HG02759 (cell line): ENCODE data around the gene SCIN.
"Not testable (repeated sequence)": the region's sequence is repeated elsewhere in the genome, so short reads cannot be mapped to it uniquely, and the experiment has no call there.

ENCODE experiments used
- ATAC-seq: cut with Tn5 transposase; IDR thresholded peaks from one replicate; pipeline ENCODE4 v1.9.1; 2021; ENCODE audit warnings: mild to moderate bottlenecking, moderate library complexity; ENCODE audit not compliant: unreplicated experiment

The SCIN gene

DNA sequence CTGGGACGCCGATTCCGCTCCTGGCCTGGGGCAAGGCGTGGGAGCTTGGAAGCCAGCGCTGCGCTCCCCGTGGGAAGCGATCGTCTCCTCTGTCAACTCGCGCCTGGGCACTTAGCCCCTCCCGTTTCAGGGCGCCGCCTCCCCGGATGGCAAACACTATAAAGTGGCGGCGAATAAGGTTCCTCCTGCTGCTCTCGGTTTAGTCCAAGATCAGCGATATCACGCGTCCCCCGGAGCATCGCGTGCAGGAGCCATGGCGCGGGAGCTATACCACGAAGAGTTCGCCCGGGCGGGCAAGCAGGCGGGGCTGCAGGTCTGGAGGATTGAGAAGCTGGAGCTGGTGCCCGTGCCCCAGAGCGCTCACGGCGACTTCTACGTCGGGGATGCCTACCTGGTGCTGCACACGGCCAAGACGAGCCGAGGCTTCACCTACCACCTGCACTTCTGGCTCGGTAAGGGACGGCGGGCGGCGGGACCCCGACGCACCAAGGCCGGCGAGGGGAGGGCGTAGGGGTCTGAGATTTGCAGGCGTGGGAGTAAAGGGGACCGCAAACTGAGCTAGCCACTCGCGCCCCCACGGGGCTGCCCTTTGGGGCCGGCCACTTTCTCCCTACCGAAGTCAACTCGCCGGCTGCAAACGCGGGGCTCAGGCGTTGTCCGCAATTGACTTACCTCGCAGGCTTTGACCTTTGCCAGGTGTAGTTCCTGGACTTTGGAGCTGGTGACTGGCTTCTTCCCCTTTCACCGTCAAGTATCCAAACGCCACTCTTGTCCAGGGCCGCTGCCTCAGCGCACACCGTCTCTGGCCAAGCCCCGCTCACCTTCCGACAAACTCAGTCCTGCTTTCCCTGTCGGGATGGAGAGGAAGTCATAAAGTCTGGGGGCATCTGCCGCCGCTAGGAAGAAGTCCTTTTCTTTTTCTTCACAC is at the start of gene SCIN:
Gene SCIN, plus strand, starts transcription at position 187 of the 928 bp plus-strand sequence. Its CDS starts 67 bp downstream, at position 254.
- peak; percentile 40 for ATAC-seq

DNA sequence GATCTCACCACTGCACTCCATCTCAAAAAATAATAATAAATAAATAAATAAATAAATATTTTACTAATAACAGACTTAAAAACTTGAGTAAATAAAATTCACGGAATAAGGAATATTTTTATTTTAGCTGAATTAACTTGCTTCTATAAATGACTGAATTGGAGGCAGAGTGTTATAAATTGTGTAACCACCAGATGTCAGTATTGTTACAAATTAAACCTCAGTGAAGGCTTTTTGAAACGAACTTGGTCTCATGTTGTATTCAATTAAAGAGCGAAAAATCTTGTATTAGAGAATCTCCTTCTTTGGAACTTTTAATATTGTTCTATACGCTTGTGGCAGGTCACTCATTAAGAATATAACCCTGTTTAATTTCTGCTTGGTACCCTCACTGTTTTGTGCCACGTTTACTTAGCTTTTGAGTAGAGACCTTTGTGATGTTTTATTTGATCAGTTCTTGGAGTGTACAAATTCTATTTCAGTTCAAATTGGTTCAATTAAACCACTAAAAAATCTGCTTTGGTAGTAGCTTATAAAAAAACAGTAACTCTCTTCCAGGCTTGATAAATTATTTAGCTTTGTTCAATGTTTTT is 45.6 kb upstream of the SCIN start:
- no peak for ATAC-seq

DNA sequence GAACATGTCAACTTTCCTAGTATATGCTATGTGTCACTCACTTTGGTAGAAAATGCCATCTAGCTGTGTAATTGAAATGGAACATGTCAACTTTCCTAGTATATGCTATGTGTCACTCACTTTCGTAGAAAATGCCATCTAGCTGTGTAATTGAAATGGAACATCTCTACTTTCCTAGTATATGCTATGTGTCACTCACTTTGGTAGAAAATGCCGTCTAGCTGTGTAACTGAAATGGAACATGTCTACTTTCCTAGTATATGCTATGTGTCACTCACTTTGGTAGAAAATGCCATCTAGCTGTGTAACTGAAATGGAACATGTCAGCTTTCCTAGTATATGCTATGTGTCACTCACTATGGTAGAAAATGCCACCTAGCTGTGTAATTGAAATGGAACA is 43.8 kb upstream of the SCIN start:
- ATAC-seq = not testable (repeated sequence)

DNA sequence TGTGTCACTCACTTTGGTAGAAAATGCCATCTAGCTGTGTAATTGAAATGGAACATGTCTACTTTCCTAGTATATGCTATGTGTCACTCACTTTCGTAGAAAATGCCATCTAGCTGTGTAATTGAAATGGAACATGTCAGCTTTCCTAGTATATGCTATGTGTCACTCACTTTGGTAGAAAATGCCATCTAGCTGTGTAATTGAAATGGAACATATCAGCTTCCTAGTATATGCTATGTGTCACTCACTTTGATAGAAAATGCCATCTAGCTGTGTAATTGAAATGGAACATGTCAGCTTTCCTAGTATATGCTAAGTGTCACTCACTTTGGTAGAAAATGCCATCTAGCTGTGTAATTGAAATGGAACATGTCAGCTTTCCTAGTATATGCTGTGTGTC is 42.9 kb upstream of the SCIN start:
- ATAC-seq = not testable (repeated sequence)

DNA sequence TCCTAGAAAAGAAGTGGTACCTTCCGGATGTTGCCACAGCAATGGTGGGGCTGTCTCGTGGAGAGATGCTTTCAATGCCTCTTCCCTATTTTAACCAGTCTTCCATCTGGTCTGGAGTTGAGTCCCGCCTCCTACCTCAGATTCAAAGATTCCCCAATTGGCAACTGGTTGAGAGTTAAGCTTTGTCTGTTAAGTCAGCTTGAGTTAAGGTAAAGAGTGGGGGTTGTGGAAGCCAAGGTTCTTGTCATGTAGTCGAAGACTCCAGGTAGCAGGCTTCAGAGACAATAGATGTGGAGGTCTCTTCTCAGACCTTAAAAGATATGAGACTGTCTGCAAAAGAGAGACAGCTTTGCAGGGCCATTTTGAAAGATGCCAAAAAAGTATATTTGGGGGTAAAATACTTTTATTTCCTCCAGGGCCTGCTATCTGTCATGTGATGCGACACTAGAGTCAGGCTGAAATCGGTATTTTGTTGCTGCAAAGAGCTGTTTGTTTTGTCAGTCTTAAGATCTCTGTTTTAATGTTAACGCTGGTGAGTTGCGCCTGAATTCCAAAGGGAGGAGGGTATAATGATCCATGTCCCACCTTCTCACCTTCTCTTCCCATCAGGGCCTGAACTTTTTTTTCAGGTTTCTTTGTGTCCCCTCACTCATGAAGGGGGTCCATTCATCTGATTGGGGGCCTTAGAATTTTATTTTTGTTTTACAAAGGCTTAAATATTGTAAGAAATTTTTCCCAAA is 40.4 kb upstream of the SCIN start:
- no peak for ATAC-seq

DNA sequence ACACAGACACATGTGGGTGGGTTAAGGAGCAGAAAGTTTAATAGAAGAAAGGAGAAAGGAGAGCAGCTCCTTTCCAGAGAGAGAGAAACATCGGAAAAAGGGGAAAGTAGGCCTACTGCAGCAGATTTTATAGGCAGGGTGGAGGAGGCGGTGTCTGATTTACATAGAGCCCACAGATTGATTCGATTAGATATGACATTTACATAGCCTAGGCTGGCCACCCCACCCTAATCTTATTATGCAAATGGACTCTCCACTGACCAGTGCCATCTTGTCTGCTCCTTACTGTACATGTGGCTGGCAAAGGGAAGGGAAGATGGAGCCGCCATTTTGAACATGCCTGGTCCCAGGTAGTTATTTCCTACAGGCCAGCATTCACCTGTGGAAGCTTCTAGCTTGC is 38.7 kb upstream of the SCIN start:
- ATAC-seq = no peak

DNA sequence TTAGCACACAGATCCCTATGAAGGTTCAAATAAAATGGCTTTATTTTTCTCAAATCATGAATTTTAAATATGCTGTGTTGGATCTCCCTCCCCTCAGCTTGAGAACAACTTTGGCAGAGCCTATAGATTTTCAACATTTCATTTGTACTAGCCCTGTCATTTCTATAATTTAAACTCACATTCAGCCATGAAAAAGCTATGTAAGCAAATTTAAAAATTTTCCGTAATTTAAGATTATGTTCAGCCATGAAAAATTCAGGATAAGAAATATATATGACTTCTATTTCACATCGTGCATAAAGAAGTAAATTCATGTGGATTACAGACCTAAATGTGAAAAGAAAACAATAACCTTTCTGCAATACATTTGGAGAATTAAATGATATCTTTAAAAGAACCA is 36.5 kb upstream of the SCIN start:
- ATAC-seq = no peak

DNA sequence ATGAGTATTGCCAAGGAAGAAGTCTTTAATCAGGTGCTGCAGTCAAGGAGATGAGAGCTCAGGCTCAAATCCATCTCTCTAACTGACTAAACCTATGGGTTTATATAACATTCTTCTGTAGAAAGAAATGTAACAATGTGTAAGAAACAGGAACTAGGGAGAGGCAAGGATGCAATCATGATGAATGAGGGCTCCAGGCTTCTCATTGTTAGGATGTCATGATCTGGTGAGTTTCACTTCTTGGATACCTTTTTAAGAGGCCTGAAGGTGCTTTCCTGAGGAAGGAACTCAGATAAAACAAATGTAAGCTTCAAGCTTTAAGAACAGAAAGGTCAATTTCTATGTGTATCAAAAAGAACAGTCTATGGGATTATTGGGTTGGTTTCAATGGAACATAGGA is 30.8 kb upstream of the SCIN start:
- no peak for ATAC-seq

DNA sequence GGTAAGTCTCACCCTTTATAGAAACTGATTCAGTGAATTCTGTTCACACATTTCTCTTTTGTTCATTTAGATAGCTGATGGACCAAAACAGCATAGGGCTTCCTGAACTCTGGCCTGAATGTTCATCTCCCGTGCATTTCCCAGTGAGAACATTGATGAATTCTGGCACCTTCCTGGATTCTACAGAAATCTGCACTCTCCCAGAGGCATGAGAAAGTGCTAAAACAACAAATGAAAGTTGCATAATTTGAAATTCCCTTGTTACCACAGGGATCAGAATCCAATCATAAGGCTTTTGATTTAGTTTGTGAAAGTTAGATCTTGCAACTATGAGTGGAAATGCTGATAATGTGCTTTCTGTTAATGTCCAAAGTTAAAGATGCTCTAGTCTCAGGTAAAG is 29.7 kb upstream of the SCIN start:
- ATAC-seq = no peak

DNA sequence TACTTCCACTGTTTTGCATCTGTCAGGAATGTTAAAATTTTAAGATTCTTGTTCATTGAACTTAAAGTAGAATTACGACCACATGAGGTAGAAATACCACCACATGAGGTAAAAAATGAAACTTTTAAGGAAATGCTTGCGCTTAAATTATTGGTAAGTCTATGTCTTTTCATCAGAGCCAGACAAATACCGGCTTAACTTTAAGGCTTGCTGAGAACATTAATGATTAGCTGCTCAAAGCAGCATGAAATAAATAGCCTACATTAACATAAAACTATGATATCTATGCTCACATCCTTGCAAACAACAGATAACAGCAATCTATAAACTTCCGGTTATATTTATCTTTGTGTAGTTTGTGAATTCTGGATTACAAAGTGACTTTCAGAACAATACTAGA is 26.9 kb upstream of the SCIN start:
- no peak for ATAC-seq

DNA sequence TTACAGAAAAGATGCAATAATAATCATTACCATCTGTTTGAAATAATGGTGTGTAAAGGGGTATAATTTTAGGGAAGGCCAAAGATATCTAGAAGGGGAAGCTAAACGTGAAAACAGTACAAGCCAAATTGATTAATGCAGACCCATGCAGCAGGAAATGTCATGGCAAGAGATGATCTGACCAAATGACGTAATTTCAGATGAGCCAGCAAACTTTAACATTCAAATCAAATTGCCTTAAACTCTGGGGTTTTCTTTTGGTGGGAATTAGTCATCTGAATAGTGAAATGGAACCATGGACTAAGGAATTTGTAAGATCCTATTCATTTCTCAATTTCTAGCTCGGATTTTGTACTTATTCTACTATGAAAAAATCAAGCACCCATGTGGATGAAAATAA is 21.4 kb upstream of the SCIN start:
- no peak for ATAC-seq

DNA sequence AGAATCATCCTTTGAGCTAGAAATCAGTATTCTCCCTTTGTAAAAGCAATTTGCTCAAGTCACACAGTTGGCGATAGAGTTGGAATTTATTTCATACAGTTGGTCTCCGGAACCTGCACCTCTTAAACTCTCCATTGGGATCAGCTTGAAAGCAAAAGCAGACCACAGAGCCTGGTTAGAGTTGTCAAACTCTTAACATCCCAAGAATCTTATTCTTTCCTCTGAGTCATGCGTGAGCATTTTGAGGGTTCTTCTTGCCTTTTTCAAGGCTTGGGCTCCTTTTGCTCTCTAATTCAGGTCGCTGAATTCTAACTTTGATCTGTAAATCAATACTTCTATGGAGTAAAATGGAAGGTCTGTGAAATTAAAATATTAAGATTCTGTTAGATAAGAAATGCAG is 19.6 kb upstream of the SCIN start:
- no peak for ATAC-seq

DNA sequence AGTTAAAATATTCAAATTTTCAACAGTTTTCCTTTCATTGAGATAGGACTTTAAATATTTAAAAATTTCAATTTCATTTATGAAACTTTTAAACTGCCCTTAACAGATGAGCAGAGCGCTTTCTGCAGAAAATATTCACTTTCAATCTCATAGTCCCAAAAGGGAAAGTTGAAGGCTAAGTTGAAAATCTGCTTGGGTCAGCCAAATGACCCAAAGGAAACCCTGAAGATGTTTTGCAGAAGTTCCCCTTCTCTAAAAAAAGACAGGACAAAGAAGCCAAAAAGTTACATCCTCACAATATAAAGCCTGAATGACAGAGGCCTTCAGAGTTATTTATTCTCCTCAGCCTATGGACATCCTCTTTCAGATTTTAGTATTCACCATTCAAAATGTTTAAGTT is 17.6 kb upstream of the SCIN start:
- no peak for ATAC-seq

DNA sequence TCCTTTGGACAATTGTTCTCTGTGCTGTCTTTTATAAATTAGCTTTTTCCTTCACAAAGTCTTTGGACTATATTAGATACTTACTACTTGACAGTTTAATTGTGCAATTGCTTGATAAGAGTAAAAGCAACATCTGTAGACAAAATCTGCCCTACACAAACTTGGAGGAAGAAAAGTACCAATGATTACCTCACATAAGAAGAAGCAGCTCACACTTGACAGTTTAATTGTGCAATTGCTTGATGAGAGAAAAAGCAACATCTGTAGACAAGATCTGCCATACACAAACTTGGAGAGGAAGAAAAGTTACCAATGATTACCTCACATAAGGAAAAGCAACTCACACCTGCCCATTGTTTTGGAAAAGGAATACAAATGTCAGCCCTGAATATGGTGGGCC is 17.1 kb upstream of the SCIN start:
- no peak for ATAC-seq

DNA sequence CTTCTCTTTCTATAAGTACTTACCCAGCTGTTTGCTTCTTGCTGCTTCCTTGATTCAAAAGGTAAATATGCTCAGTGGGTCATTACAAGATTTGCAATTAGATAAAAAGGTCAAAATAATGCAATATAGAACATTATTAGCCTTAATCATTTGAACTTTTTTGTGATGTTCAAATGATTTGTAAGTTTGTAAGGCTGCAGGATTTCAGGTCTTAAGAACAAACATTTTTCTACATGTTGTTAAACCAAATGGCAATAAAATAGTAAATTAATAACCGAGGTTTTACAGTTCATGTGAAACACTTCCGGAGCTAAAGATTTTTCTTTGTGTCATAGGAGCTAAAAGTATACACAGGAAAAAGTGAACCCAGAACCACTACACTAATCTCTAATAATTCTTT is 16.2 kb upstream of the SCIN start:
- no peak for ATAC-seq

DNA sequence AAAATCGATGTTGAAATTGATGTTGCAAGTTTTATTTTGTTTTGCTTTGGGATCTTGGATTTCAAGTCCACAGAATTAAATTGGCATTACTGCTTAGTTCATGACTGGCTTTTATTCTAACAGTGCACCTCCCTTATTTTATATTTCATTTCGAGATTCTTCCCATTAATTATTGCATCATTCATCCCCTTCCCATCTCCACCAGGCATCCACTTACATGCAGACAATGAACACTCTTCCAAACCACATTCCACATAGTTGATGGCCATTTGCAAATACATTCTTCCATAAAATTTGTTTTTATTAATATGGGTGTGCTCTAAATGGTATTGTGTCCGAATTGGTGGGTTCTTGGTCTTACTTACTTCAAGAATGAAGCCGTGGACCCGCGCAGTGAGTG is 15.6 kb upstream of the SCIN start:
- no peak for ATAC-seq

DNA sequence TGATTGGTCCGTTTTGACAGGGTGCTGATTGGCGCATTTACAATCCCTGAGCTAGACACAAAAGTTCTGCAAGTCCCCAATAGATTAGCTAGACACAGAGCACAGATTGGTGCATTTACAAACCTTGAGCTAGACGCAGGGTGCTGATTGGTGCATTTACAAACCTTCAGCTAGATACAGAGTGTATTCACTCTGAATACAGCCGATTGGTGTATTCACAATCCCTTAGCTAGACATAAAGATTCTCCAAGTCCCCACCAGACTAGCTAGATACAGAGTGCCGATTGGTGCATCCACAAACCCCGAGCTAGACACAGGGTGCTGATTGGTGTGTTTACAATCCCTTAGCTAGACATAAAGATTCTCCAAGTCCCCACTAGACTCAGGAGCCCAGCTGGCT is 14.8 kb upstream of the SCIN start:
- ATAC-seq = not testable (repeated sequence)

DNA sequence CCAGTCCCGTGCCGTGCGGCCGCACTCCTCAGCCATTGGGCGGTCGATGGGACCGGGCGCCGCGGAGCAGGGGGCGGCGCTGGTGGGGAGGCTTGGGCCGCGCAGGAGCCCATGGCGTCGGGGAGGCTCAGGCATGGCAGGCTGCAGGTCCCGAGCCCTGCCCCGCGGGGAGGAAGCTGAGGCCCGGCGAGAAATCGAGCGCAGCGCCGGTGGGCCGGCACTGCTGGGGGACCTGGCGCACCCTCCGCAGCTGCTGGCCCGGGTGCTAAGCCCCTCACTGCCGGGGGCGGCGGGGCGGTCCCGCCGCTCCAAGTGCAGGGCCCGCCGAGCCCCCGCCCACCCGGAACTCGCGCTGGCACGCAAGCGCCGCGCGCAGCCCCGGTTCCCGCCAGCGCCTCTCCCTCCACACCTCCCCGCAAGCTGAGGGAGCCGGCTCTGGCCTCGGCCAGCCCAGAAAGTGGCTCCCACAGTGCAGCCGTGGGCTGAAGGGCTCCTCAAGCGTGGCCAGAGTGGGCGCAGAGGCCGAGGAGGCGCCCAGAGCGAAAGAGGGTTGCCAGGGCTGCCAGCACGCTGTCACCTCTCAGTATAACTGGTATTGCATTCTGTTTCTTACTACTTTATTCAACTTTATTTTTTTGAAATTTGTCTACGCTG is 14.3 kb upstream of the SCIN start:
- ATAC-seq = not testable (repeated sequence)

DNA sequence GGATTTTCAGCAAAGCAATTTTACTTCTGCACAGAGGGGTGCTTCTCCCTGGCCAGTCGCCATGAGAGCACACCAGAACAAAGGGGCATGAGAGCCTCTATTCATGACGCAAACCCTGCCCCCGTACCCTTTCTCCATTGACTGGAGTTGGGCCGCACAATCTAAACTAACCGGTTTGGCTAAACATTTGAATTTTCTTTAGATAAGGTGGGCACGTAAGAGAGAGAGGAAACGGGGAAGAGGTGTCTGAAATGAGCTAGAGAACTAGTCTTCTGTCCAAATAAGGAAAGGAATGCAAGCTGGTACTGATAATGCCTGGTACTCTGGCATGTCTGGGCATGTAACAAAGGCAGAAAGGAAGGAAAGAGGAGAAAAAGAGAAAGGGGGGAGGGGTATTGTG is 13.2 kb upstream of the SCIN start:
- no peak for ATAC-seq

DNA sequence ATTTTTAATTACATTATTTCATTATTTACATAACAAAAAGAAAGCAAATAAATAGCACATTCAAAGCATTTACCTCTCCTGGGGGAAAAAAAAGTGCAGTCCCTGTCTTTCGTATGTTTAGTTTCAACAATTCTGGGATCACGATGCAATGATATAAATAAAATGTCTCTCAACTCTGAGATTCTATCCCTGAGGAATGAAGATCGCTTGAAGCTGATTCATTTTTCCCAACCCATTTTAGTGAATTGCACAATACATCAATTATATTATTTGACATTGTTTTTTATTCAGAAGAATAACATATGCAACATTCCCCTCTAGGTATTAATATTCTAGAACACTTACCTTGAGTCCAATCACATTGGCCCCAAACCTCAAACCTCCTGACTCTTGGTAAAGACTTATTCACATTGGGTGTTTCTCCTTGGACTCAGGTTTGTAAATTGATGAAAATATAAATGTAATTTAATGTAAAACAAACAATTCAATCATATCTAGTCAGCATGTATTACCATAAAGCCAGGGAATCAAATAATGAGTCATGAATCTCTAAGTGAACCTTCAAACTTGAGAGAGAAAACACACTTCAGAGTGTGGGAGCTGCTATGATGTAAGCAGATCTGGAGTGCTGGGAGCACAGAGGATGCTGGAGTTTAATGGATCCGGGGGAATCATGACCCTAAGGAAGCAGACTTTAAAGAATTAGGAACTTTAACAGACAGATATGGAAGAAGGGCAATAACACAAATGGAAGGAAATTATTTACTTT is 5.3 kb upstream of the SCIN start:
- ATAC-seq = no peak

DNA sequence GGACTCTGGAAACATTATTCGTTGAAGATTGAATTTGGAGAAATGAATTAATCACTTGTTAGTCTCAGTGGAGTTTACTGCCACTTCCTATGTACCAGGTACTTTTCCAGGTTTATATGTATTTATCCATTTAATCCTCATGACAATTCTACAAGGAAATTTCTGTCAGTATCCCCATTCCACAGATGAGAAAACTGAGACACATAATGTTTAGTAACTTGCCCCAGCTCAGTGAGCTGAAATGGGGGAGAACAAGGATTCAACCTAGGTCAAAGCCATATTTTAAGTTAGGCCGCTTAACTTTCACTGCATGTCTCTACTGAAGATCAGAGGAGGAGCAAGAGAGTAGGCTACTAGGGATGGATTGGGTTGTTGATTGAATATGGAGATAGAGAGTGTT is 4.6 kb upstream of the SCIN start:
- ATAC-seq = no peak
